GM19324 (cell line): ENCODE measurements around the gene C11orf98.
"Not testable (repeated sequence)": the region's sequence is repeated elsewhere in the genome, so short reads cannot be mapped to it uniquely, and the experiment has no call there.

Experiments
- ATAC-seq: cut with Tn5 transposase; IDR thresholded peaks from one replicate; pipeline ENCODE4 v1.9.1; 2021; ENCODE audit warnings: mild to moderate bottlenecking, moderate library complexity; ENCODE audit not compliant: unreplicated experiment, low FRiP score

C11orf98 gene

DNA sequence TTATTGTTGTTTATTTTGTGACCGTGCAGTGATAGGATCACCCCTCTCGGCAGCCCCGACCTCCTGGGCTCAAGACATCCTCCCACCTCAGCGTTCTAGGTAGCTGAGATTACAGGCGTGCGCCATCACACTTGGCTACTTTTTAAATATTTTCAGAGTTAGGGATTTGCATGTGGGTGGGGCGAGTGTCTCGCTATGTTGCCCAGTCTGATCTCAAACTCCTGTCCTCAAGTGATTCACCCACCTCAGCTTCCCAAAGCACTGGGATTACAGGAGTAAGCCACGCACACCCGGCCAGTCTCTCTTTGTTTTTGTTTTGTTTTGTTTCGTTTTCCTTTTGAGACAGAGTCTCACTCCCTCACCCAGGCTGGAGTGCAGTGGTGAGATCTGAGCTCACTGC is 10.7 kb downstream of the C11orf98 start:
- ATAC-seq: no peak

DNA sequence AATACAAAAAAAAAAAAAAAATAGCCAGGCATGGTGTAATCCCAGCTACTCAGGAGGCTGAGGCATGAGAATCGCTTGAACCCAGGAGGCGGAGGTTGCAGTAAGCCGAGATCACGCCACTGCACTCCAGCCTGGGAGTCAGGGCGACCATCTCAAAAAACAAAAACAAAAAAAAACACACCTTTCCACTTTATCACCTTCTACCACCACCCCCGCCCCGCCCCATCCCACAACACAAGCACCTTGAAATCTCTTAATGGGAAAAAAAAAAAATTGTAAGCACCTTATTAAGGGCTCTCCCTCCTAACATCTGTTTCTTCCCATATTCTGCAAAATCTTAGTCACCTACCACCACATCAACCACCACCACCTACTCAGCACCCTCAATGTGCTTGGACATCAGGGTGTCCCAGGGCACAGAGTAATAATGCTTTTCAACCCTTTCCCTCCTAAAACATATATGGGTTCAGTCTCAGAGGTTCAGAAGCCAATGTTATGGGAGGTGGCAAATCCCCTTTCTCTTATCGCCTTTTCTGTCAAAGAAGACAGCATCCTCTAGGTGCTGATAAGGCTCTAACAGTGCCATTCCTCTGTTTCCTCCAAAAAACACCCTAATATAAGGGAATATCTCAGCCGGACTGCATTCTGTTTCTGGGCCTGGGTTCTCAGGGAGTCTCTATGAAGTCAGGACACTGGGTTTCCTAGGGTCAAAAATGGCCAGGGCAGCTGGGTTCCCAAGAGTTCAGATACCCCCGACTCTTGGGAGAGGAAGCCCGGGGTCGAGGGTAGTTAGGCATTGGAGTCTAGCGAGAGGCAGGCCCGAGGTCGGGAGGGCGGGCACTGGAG is 12.6 kb downstream of the C11orf98 start:
- peak; percentile 19 for ATAC-seq

DNA sequence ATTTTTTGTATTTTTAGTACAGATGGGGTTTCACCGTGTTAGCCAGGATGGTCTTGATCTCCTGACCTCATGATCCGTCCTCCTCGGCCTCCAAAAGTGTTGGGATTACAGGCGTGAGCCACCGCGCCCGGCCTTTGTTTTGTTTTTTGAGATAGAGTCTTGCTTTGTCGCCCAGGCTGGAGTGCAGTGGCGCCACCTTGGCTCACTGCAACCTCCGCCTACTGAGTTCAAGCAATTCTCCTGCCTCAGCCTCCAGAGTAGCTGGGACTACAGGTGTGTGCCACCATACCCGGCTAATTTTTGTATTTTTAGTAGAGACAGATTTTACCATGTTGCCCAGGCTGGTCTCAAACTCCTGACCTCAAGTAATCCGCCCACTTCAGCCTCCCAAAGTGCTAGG is 14.7 kb downstream of the C11orf98 start:
- ATAC-seq: not testable (repeated sequence)

DNA sequence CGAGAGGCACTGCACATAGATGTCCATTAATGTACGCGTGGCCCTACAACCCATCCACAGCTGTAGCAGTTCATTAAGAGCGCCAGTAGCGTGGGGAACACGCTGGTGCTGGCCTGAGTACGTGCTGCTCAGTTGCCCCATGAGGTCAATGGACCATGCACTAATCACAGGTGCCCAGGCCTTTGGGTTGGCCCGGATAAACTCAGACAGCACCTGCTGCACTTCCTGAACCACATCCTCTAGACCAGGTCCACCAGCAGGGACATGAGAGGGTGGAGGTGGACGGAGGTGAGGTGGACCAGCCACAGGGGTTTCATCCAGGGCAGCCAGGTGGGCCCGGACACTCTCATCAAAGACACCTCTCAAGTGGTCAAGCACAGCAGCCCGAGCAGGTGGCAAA is 15.5 kb downstream of the C11orf98 start:
- no peak for ATAC-seq

DNA sequence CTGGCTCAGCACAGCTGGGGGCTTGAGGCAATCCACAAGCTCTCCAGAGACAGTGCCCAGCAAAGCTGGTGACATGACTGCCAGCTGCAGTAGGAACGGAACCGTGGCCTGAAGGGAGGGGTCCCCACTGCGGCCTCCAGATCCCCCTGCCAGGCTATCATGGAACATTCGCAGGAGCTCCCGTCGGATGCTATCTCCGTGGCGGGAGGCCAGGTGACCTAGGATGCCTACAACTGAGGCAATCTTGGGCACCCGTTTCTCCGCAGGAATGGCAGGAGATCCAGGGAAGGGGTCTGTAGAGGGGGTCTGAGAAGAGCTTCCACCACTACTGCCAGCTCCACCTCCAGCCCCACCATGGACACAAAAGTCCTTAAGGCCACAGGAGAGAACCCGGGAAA is 16.0 kb downstream of the C11orf98 start:
- no peak for ATAC-seq

DNA sequence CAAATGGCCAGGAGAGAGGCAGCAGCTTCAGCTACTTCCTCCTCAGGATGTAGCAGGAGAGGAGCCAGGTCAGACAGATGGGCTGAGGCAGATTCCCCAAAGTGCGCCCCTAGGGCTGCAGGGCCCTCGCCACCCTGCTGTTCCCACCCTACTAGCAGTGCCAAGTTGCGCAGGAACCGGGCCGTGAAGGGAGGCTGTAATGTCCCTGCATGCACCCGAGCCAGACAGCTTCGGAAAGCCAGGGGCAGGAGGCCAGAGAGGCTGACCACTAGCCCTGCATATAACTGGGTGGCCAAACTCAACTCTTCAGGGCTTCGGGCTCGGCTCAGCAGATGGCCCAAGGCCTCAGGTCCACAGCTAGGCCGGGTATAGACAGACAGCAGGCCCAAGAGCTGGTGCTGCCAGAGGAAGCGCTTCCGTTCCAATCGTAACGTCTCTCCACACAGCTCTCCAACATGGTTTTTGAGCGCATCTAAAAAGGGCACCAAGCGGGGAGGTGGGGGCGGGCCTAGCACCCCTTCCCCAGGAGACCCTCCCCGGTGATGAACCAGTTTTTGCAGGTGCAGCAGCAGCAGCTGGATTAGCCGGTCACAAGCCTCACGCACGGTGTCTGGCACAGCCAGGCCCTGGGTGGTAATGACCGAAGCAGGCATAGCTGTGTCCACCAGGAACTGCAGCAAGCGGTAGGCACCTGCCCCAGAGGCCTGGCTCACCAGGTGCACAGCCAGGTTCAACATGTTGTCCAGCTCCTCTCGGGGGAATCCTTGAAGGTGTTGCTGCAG is 16.6 kb downstream of the C11orf98 start:
- ATAC-seq: no peak

DNA sequence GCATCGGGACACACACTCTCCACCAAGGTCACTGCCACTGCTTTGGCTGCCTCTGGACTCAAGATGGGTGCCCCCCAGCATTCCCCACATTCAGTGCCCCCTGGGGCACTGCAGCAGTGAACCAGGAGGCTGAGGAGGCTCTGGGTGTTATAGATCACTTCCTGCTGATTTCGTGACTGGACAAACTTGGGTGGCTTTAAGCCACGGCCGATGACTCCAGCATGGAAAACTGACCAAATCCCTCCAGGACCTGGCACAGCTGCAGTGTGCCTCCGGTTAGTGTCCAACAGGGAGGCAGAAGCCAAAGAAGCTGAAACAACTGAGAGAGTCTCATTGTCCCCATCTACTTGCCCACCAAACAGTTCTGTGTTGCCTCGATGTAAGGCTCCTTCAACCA is 17.4 kb downstream of the C11orf98 start:
- ATAC-seq: no peak

DNA sequence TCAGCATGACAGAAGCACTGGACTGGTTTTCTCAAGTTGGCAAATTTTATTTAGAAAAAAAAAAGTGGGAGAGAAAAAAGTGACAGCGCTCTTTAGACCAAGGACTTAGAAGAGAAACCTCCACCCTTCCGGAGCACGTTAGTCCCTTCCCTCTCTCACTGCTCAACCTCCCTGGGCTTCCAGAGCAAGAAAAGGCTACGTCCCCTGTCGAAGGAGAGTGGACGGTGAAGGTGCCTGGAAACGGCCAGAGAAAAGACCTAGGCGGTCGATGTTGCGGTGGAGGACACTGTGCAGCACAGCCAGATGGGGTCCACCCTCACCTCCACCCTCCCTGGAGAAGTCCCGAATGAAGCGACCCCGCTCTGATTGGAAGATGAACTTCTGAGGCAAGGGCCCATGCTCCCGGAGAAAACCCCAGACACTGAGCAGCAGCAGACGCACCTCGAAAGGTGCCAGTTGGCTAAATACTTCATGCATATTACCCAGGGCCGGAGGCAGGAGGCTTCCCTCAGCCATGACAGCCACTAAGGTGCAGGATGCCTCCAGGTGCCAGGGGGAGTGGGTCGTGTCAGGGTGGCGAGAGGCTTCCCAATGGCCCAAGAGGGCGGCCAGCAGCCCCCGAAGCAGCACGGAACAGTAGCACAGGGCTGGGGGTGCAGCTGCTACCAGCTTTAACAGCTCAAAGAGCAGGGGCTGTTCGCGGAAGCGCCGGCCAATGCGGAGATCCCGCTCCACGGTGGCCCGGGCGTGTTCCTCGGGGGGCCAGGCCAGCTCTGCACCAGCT is 18.0 kb downstream of the C11orf98 start:
- ATAC-seq: no peak

DNA sequence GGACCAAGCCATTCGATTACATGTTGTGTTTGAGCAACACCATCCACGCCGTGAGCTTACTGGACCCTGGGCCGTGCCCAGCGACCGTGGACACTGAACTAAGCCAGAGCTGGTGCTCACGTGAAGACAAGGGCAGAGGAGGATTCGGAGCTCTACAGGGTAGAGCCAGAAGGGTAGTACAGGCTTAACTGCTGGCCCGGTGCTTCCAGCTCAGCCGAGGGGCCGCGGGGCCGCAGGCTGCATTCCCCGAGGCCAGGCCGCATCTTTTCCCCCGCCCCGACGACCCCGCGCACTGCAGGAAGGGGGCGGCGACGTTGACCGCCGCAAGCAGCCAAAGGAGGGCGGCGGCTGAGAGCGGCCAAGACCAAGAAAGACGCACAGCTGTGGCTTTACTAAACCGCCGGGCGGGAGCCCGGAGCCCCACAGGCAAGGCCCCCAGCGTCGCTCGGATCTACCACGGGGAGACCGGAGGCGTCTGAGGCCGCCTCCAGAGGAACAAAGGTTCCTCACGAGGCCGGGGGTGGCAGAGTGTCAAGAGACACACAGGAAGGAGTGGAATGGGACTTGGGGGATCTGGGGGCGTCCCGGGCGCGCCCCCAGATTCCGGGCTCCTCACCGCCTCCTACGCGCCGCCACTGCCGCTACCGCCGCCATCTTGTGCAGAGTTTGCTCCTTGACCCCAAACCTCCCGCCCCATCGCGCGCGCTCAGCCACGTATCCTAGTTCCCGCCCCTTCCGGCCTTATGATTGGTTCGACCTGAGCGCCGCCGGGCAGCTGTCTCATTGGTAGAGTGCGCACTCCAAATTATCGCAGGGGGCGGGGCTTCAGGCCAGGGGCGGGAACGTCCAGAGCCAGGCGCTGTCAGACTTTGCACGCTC is 18.8 kb downstream of the C11orf98 start, which contains the start of gene GANAB:
TSS of gene GANAB (minus strand) at position 668 of the 879 bp plus-strand sequence. CDS start at position 654, 14 bp downstream.
- peak; percentile 95 for ATAC-seq

DNA sequence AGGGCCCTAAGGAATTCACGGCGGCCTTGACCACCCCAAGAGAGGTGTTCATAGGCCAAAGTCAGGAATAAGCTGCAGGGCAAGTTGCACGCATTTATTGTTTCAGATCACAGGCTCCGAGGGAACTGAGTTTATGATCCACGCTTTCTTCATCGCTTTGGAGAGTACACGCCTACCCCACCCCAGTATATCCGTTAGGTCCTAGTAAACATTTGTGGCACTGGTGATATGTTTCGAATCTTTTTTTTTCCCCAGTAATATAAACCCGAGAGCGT is 19.4 kb downstream of the C11orf98 start:
- ATAC-seq: no peak

DNA sequence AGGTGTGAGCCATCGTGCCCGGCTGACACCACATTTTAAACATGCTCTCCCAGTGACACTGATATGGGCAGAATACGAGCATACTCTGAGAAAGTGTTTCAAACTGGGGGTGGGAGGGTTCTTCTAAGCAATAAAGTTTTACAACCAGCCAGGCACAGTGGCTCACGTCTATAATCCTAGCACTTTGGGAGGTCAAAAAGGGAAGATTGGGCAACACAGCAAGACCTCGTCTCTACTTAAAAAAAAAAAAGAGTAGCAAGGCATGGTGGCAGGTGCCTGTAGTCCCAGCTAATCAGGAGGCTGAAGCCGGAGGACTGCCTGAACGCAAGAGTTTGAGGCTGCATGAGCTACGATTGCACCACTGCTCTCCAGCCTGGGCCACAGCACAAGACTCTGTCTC is 20.8 kb downstream of the C11orf98 start:
- no peak for ATAC-seq

DNA sequence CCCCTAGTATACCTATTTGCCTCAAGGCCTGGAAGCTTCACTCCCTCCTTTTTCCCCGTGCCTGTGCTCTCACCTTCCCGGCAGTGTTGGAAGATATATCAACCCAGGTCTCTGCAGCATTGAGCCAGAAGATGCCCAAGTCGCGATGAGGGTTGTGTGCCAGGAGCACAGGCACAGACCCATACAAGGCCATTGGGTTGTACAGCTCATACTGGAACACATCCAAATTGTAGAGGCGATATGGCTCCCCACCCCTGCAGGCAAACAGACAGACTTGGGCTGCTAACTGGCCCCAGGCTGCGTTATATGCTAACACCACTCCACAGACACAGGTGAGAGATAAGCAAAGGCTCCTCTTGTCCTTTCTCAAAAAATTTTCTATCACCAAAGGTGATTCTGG is 32.5 kb downstream of the C11orf98 start:
- ATAC-seq: no peak

DNA sequence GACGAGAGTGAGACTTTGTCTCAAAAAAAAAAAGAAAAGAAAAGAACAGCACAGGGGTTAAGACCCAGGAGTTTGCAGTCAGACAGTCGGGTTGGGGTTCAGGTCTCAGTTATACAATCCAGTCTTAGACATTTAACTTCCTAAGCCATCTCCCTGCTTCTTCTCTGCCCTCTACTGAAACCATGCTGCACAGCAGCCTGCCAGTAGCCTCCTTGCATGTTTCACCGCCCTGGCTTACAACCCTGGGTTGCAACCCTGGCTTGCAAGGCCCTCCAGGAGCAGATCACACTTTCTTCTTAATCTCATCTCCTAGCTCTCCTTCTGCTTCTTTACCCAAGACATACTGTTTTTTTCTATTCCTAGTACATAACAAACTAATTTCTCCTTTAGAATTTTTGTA is 37.3 kb downstream of the C11orf98 start:
- no peak for ATAC-seq

DNA sequence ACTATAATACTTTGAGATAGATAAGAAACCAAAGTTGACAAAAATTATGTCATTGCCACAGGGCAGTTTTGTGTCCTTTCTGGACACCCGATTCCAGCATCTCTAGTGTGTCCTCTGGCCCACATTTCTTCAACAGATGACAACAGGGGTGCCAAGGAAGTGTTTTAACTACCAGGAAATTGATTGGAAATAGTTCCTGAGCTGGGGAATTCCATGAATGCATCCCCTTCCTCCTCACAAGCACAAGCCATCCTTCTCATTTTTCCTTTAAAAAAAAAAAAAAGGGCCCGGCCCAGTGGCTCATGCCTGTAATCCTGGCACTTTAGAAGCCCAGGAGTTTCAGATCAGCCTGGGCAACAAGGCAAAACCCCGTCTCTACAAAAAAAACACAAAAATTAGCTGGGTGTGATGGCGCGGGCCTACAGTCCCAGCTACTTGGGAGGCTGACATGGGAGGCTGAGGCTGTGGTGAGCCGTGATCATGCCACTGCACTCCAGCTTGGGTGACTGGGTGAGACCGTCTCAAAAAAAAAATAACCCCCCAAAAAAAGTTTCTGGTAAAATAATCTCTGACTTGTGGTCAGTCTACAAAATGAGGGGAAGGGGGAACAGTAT is 42.4 kb downstream of the C11orf98 start:
- ATAC-seq: no peak

DNA sequence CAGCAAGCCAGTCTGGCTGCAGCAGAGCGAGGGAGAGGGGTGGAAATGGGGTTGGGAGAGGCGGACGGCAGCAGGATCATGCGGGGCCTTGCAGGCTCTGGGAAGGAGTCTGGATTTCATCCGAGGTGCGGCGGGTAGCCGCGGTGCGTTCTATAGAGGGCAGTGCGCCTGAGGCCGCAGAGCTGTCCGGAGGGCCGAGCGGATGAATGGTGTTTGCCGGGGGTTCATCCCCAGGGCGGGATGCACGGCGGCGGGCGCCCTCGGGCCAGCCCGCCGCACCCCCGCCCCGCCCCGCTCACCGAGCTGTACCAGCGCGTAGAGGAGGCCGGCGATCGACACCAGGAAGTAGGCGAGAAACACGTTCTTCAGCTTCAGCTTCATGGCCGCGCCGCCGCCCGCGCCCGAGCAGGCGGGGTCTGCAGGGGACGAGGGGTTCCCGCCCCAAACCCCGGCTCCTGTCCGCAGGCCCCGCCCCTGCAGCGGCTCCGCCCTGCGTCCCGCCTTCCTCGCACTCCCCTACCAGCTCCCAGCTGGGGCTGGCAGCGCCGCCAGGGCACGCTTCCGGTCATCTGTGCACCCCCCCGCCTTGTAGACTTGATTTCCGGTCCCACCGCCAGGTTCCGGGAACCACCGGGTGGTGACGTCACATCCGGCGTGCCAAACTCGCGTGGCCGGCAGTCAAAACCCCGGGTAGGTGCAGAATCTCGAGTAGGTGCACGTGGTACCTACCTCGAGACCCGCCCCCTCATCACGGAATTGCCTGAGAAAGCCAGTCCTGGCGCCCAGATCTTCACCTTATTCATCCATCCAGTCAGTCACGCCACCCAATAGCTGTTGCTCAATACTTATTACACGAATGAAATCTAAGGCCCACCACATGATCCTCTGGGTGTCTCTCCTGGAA is 43.2 kb downstream of the C11orf98 start, which contains the start of gene B3GAT3:
TSS of gene B3GAT3 (minus strand) at position 420 of the 904 bp plus-strand sequence. CDS start at position 381, 39 bp downstream.
- peak; percentile 95 for ATAC-seq

DNA sequence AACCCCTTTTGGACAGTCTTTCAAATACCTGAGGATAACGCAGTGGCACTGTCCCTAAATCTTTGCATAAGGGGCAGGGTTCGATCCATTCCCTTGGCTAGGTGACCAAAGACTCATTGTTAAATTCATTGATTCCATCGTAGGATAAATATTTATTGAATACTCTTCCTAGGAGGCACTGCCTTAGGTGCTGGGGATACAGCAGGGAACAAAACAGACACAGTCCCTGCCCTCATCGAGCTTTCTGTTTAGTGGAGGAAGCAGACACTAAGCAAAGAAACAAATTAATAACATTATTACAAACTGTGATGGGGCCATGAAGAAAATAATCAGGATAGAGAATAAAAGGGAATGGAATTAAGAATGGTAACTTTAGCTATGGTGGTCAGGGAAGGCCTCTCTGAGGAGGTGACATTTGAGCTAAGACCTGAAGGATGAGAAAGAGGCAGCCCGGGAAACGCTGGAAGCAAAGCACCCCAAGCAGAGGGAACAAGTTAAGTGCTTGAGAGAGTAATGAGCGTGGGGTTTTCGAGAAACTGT is 43.9 kb downstream of the C11orf98 start:
- ATAC-seq: no peak

DNA sequence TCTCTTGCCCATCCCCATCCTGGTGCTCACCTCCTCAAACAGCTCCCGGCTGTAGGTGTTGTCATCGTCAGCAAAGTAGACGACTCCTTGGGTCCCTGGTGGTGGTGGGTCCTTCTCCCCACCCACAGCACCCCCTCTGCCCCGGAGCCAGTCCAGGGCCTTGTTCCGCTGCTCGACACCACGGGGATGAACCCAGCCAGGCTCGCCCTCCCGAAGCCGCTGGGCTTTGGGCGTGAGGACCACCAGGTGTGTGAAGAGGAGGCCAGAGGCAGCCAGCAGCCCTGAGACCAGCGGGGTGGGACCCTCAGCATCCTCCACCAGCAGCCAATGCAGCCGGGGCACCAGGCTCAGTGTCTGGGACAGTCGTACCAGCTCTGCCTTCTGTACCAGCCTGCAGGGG is 48.1 kb downstream of the C11orf98 start:
- ATAC-seq: not testable (repeated sequence)

DNA sequence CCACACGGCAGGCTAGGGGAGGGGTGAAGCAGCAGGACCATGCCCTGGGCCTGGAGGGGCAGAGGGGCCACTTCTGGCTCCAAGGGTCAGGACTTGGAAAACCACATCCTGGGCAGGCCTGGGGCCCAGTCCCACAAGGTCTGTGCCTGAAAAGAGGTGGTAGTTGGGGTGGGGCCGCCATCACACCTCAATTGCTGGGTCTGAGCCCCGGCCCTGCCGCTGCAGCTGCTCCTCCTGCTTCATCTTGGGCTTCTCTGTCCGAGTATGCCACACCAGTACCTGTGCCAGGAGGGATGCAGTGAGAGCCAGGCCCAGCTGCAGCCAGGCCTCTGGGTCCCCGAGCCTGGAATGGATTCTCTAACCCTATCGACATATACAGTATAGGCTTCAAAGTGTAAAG is 49.5 kb downstream of the C11orf98 start:
- ATAC-seq: no peak
